DLD1 (cell line): ENCODE data around the gene INSL6.

Source experiments
- in situ Hi-C: cut with HindIII; loops from 2 replicates; pipeline ENCODE4 v1.10.0; 2017; ENCODE audit warnings: low sequenced_read_pairs

The INSL6 gene, protein sequence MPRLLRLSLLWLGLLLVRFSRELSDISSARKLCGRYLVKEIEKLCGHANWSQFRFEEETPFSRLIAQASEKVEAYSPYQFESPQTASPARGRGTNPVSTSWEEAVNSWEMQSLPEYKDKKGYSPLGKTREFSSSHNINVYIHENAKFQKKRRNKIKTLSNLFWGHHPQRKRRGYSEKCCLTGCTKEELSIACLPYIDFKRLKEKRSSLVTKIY

DNA sequence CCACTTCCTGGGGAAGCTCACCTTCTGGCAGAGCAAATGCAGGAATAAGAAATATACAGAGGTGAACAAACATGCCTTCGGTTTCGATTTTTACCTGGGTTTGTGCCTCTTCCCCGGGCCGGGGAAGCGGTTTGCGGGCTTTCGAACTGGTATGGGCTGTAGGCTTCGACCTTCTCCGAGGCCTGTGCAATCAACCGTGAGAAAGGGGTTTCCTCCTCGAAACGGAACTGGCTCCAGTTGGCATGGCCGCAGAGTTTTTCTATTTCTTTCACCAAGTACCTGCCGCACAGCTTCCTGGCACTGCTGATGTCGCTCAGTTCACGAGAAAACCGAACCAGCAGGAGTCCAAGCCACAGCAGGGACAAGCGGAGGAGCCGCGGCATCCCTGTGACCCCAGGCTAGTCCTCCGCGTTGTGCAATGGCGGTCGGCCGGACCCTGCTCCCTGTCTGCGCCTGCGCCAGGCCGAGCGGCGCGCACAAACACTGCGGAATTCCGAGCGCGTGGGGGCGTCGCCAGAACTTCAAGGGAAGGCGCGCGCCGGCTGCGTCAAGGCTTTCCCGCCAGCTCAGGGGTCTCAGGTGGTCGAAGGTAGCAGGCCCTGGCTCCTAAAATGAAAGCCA lies at the start of gene INSL6:
INSL6 (minus strand) TSS at position 420 of the 621 bp plus-strand sequence; CDS start at position 383, 37 bp downstream.
- in situ Hi-C loops, result loop anchor here (10.0 kb wide), 1 partner anchor 259 kb away; no protein-coding TSS in a partner anchor

DNA sequence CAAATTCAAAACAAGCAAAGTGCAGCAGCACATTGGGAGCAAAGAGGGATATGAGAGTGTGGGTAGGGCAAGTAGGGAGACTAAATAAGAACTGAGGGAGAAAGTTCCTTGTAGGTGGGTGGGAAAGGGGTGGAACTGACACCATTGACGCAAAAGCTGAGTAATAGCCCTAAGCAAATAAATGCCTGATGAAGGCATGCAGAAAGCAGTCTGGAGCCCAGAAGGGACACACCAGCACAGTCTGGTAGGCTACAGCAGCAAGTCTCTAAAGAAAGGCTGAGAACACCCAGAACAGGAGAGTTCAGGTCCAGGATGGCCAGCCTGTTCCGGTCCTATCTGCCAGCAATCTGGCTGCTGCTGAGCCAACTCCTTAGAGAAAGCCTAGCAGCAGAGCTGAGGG lies 45.8 kb upstream of the INSL6 start, which contains the start of gene INSL4:
INSL4 (plus strand) TSS at position 208 of the 400 bp plus-strand sequence; CDS start at position 313, 105 bp downstream.
- in situ Hi-C loops, result no loop called here

DNA sequence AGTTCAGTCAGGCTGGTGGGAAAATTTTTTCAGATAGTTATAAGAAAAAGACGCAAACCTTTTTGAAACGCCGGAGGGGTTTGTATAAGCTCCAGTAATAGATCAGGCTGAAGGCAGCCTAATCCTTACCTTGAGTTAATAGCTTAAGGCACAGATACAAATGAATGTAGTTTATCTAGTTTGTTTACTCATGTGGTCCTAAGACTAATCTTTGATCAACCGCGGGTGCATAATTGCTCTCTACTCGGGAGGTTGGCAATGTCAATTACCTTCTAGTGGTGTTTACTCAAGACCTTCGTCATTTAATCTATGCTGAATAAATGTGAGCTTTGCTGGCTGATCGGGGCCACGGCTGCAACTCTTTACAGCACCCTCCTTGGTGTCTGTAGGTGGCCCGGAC lies 45.1 kb upstream of the INSL6 start:
- in situ Hi-C loops, result no loop called here

DNA sequence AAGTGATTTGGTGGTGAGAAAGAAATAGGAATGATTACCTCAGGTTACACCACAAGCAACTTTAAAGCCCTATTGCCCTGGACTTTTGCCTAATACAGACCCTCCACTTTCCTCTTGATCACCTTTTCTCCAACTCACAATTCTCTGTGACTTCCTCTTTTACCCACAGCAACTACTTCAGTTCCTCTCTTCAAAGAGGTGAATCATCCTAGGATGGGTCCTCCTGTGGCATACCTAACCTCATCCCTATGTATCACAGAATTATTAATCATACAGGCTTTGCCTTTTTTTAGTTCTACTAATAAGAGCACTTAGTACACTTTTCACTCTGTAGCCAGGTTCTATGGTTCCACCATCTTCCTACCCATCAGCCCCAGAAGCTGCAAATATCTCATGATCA lies 19.6 kb upstream of the INSL6 start:
- in situ Hi-C loops, result no loop called here

DNA sequence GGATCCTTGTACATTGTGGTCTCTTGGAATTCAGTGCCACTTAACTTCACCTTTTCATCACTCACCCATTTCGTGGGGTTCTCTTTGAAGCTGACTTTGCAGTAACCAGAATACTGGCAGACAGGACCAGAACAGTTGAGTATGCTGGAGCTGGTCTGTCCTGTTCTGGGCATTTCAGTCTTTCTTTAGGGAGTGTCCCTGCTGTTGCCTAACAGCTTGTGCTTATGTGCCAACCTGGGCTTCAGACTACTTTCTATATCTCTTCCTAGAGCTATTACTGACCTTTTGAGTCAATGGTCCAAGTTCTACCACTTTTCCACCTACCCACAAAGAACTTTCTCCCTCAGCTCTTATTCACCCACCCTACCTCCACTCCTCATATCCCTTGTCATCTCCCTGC lies 10.0 kb upstream of the INSL6 start:
- in situ Hi-C loops, result no loop called here

DNA sequence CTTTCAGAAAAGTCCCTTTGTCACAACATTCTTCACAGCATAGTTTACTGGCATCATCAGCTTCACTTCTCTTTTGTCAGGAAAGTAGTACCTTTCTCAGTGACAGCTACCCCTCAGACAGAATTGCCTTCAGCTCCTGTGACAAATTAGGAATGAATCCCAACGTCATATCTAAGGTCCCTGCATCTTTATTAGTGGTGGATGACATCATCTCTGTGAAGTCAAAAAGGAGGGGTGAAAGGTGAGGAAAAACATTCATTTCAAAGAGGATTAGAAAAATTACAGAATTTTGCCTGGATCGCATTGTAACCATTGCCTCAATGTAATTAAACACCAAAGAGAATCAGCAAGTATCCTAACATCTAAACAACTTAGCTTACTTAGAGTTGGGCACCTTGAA lies 7.9 kb upstream of the INSL6 start:
- in situ Hi-C loops, result no loop called here

DNA sequence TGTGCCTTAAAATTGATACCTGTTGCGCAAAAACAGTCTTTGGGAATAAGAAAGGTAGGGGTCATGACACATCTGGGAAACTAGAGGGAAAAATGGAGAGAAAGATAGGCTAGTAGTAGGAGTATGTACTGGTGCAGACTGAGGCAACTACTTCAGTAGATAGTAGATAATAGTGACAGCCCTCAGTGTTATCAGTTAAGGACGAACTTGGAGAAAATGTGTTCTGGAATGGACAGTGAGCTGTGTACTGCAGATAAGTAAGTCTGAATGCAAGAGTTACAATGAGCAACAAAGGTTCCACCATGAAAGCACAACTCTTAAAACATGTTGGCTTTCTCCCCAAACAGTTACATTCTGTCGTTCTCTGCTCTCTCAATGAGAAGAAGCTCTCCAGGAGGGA lies 6.5 kb upstream of the INSL6 start:
- in situ Hi-C loops, result no loop called here

DNA sequence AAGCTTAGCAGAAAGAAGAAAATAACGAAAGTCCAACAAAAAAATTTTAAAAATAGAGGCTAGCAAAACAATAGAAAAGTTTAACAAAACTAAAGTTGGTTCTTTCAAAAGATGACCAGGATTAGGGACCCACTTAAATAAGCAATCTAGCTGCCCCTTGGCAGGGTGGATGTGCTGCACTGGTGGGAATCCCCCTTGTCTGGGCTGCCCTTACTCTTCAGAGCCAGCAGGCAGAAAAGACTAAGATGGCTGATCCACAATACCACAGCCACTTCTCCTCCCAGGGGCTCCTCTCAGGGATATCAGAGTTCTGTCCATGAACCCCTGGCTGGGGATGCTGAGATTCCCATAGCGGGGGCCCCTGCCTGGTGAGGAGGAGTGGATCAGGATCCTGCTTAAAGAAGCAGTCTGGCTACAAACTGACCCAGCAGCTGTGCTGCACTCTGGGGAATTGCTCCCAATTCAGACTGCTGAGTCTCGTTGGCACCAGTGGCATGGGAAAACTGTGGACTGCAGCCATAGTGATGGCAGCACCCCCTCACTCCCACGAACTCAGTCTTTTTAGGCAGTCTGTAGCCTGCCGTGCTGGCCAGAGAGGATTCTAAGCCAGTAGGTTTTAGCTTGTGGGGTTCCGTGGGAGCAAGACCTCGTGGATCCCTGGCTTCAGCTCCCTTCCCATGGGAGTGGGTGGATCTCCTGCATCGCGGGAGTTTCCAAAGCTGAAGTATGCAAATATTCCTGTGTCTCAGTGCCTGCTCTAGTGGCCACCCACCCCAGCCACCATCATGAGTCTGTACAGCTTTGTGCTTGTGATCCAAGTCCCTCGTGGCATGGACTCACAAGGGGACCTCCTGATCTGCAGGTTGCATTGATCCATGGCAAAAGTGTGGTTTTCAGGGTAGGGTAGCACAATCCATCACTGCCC lies 2.9 kb upstream of the INSL6 start:
- in situ Hi-C loops, result loop anchor here (10.0 kb wide), 1 partner anchor 256 kb away; no protein-coding TSS in a partner anchor

DNA sequence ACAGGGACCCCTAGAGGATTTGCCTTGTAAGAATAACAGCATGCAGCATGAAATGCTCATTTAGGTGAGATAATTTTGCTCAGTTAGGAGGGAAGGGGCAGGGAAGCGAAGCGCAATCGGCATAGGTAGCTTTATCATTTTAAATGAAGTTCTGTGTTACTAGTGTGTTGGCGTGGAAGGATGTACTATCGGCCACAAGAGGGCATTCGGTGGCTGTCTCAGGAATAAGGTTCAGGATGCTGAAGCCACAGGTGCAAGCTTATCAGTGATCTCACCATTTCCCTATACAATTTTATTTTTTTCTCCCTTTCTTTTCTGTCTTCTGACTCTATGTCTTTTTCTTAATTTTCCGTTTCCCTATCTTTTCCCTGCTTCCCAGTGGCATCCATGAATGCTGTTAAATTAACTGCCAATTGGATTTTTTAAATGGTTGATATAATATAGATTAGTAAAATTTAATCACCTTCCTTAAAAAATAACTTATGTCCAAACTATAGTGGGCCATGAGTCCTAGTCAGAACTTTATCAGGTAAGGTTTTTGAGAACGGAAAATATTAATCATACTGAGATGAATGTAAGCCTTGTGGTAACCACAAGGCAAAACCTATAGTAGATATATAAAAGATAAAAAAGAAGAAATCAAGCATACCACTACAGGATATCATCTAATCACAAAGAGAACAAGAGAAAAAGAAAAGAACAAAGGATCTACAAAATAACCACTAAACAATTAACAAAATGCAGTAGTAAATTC lies 1.2 kb upstream of the INSL6 start:
- in situ Hi-C loops, result loop anchor here (10.0 kb wide), 1 partner anchor 258 kb away; no protein-coding TSS in a partner anchor

DNA sequence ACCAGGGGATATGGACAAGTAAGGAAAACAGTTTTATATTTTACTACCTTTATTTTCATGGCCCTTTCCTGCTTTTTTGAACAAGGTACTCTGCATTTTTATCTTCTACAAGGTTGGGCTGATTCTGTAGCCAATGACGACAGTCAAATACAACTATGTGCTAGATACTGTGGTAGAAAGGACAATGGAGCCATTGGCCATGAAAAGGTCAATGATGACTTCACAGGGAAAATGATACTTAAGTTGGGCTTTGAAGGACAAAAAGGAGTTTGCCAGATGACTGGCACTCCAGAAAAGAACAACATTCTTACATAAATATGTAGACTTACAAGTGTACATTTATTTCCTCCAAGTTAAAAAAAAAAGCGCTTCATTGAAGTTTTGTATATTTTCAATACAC lies 663 bp downstream of the INSL6 start:
- in situ Hi-C loops, result loop anchor here (10.0 kb wide), 1 partner anchor 260 kb away; no protein-coding TSS in a partner anchor

DNA sequence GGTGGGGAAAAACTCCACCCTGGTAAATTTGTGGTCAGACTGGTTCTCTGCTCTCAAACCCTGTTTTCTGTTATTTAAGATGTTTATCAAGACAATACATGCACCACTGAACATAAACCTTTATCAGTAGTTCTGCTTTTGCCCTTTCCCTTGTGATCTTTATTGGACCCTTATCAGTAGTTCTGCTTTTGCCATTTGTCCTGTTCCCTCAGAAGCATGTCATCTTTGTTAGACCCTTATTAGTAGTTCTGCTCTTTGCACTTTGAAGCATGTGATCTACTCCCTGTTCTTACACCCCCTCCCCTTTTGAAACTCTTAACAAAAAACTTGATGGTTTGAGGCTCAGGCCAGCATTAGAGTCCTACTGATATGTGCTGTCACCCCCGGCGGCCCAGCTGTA lies 4.8 kb downstream of the INSL6 start:
- in situ Hi-C loops, result loop anchor here (10.0 kb wide), 1 partner anchor 264 kb away; no protein-coding TSS in a partner anchor

DNA sequence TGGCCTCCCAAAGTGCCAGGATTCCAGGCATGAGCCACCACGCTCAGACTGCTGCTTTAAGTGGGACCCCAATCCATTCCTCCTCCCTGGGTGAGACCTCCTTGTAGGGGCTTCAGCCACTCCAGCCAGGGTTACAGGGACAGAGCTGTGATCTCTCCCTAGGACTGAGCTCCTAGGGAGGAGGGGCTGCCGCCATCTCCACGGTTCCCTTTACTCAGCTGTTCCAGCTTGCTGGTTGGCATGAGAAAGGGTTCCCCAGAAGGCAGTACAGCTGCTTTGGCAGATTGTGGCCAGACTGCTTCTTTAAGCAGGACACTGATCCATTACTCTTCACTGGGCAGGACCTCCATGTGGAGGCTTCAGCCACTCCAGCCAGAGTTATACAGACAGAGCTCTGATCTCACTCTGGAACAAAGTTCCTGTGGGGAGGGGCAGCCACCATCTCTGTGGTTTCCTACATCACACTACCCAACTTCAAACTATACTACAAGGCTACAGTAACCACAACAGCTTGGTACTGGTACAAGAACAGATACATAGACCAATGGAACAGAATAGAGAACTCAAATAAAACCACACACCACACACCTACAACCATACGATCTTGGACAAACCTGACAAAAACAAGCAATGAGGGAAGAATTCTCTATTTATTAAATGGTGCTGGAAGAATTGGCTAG lies 7.2 kb downstream of the INSL6 start:
- in situ Hi-C loops, result no loop called here

DNA sequence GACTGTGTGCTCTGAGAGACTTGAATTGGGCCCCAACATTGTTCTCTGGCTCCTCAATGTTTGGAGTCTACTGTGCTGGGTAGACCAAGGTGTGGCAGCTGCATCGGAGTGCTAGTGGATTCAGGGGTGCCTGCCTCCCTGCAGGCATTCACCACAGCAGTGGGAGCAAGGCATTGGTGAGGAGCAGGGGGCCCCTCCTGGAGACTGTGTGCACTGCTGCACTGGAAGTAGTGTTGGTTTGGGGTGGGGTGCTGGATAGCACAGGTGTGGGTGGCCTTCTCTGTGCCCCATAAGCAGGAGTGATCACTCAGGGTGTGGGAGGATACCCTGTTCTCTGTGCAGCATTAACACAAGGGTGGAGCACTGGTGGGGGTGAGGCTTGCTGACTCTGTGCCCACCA lies 39.2 kb downstream of the INSL6 start:
- in situ Hi-C loops, result no loop called here

DNA sequence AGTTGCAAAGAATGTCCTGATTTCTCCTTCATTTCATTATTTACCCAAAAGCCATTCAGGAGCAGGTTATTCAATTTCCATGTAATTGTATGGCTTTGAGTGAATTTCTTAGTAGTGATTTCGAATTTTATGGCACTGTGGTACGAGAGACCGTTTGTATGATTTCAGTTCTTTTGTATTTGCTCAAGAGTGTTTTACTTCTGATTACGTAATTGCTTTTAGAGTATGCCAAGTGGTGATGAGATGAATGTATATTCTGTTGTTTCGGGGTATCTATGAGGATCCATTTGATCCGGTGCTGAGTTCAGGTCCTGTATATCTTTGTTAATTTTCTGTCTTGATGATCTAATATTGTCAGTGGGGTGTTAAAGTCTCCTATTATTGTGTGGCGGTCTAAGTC lies 41.2 kb downstream of the INSL6 start:
- in situ Hi-C loops, result no loop called here

DNA sequence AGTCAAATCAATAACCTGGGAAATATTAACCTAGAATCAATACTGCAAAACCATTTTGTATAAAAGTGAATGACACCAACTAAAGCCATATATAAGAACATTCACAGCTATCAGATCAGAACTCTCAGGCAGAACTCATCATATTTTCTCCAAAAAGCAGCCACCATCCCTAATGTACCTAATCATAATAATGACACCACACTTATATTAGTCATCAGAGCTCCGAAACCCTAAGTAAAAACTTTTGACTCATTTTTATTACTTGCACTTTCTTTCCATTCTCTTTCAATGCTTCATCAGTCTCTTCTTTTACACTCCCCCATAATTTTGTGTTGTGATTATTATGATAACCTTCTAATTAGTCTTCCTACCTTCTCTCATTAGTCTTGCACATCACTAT lies 45.3 kb downstream of the INSL6 start:
- in situ Hi-C loops, result no loop called here

DNA sequence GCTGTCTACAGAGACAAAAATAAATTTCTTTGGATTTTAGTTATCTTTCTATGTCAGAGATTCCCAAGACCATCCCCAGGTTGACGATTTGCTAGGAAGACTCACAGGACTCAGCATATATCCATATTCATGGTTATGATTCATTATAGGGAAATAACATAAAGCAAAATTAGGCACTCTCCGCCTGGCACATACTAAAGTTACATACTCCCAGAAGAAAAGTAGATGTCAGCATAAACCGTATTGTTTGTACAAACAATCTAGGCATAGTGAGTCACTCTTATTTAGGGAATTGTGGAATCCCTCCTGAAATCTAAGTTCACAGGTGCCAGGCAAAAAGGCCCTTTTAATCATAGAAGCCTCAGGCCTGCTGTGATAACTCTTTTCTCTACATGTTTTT lies 62.9 kb downstream of the INSL6 start:
- in situ Hi-C loops, result no loop called here

DNA sequence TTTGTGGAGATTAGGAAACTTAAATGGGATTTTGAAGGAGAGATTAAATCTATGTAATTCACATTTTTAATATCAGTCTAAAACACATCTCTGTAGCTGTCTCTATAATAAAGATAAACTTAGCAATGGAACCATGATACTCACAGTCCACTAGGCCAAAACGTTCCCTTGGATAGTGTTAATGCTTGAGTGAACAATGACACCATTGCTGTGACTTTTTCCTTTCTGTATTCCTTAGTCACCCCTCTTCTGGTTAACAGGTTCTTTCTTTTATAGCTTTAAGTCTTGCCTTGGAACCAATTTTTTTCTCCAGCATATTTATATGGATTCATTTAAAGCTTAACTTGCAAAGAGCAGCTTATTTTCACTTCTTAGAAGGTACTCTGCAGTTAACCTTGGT lies 63.3 kb downstream of the INSL6 start:
- in situ Hi-C loops, result no loop called here

DNA sequence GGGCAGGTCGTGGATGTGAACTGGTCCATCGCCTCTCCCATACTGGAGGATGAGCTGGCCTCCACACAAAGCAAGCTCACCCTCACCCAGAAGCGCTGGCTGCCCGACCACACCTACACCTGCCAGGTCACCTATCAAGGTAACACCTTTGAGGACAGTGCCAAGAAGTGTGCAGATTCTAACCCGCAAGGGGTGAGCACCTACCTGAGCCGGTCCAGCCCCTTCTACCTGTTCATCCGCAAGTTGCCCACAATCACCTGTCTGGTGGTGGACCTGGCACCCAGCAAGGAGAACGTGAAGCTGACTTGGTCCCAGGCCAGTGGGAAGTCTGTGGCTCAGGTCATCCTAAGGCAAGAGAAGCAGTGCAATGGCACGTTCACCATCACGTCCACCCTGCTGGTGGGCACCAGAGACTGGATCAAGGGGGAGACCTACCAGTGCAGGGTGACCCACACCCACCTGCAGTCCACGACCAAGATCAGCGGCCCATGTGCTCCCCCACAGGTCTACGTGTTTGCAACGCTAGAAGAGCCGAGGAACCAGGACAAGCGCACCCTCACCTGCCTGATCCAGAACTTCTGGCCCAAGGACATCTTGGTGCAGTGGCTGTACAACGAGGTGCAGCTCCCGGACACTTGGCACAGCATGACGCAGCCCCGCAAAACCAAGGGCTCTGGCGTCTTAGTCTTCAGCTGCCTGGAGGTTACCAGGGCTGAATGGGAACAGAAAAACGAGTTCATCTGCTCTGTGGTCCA lies 71.3 kb downstream of the INSL6 start:
- in situ Hi-C loops, result no loop called here
